Stimulated activated CD4-positive, alpha-beta T cell treated with anti-CD3 and anti-CD28 coated beads, Interleukin-15, amount 100 ng/mL, for 24 hours (primary cell): ENCODE results near the gene C10orf62.
"Not testable (repeated sequence)": the region's sequence is repeated elsewhere in the genome, so short reads cannot be mapped to it uniquely, and the experiment has no call there.

Source experiments
- DNase-seq: peaks from one replicate; pipeline ENCODE4 v3.0.0-alpha.2; 2020

Gene C10orf62, protein sequence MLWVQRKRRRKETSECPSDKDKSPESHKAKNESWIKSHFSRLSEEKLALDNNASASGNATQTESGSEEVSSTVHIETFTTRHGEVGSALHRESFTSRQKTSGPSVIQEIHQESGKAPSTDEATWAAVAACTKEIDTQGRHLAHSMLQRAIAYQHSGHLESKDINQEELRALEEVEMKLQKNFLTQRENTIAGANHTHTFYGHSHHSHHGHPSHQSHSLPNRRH

DNA sequence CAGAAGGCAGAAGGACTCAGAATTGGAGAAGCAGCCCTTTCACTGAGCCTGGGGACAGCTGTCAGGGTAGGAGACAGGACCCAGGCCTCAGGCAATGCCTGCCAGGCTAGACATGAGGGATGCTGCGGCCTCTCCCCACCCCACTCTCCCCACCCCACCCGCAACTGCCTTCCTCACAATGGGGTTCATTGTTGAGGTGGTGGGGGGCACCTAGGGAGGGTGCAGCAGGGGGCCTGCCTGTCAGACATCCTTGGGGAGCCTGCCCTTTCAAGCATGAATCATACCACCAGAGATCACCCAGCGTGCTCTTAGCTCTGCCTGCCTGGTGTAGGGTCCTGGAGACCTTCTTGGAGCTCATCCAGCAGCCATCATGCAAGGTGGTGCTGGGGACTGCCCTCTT is at the start of gene C10orf62:
TSS of gene C10orf62 (plus strand) at position 243 of the 400 bp plus-strand sequence. CDS start 177 bp downstream, outside the sequence.
- DNase-seq = no peak

DNA sequence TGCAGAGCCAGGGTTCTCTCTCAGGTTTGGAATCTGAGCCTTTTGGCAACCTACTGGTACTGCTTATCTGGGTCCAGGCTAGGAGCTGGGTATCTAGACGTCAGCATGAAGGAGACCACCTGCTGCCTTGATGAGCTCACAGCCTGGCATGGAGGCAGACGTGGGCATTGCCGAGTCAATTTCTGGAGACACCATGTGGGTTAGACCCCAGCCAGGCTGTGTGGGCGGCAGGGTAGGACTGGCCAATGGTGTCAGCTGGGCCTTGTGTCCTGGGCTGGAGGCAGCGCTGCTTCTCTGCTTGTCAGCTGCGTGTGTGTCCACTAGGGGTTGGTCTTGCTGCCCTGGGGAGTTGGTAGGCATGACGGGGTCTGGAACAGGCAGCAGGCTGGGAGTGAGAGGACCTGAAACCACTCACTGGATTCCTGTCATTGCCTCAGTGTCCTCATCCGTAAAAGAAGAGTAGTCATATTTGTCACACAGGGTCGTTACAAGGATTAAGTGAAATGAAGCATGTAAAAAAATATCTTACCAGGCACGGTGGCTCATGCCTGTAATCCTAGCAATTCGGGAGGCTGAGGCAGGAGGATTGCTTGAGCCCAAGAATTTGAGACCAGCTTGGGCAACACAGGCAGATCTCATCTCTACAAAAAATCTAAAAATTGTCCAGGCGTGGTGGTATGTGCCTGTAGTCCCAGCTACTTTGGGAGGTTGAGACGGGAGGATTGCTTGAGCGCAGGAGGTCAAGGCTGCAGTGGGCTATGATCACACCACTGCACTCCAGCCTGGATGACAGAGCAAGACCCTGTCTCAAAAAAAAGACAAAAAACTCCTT is 48.6 kb upstream of the C10orf62 start:
- no peak for DNase-seq

DNA sequence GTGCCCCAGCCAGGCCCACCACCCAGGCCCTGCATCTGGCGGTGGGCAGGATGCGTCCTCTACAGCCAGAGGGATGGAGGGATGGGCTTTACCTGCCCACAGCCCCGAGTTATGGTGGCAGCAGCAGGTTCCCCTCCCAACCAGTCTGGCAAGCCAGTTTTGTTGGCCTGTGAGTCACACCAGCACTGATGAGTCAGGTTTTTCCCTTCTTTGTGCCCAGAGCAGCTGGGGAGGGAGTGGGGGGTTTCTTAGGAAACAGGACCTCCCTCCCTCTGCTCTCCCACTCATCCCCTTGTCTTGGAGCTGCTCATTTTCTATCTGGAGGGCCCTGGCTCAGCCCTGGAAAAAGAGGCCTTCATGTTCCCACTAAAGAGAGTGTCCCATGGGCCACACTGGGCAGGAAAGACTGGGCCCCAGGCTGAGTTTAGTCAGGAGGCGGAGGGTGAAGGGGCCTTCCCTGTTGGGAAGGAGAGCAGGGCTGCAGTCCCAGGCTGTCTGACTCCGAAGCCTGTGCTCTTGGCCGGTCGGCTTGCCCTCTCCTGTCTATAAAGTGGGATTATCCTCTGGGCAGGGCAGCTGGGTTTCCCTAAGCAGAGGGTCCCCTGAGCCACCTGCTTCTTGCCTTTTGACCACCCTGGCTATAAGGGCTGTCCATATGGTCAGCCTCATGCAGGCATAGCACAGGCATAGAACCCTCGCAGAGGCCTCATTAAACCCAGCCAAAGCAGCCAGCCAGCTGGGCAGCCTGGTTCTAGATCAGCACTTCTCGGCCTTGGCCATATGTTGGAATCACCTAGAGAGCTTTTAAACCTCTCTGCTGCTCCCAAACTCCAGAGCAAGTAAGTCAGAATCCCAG is 47.1 kb upstream of the C10orf62 start:
- DNase-seq = peak; percentile 72

DNA sequence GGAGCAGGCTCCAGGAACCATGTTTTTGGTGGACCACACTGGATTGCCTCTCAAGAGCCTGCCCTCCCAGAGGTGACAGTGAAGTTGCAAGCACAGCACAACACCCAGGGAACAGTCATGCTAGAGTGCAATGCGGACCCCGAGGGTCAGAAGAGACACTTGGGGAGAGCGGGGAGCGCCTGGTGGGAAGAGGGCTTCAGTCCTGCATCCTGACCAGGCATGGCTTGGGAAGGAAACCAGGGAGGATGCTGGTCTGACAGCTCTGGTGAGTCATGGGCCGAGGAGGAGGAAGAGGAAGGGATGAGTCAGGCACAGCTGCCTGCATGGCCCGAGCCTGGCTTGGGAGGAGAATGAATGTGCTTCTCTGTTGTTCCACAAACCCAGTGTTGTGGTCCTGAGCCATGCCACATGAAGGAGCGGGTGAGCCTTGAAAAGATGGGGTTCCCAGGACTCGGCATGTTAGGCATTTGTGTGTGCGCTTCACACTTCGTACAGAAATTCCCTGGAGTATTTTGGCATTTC is 46.4 kb upstream of the C10orf62 start:
- peak; percentile 84 for DNase-seq

DNA sequence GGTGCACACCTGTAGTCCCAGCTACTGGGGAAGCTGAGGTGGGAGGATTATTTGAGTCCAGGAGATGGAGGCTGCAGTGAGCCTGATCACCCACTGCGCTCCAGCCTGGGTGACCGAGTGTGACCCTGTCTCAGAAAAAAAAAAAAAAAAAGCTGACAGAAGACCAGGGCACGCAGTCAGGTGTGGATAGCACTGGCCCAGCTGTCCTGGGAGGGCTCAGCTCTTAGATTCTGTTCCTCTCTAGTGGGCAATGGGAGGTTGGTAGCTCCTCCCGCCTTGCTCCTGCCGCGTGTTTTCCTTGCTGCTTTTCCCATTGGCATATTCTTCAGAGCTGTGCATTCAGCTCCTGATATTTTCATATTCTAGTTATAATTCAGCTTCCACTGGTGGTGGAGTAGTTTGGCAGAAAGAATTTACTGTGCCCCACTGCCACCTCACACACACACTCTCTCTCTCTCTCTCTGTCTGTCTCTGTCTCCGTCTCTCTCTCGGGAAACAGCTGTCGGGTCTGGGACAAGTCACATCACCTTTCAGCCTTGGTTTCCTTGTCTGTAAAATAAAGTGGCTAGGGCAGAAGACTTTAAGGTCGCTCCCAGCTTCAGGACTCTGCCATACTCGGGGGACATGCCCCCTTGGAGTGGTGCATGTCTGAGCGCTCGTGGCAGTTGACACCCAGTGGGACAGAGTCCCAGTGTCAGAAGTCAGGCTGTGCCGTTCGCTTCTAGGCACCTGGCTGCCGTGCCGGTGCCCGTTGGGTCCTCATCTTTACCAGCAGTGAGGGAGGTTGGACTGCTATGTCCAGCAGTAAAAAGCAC is 42.9 kb upstream of the C10orf62 start:
- no peak for DNase-seq

DNA sequence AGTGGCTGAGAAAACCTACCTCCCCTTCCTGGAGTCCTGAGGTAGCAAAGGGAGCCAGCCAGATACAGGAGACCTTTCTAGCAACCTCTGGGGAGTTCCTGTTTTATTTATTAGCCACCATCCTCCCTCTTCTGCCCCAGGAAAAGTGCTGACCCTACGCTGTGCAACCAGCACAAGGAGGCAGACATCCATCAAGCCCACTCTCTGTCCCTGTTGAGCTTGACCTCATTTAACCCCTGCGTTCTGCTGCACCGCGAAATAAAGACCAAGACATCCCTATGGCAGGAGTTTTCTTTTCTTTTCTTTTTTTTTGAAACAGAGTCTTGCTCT is 42.3 kb upstream of the C10orf62 start:
- no peak for DNase-seq

DNA sequence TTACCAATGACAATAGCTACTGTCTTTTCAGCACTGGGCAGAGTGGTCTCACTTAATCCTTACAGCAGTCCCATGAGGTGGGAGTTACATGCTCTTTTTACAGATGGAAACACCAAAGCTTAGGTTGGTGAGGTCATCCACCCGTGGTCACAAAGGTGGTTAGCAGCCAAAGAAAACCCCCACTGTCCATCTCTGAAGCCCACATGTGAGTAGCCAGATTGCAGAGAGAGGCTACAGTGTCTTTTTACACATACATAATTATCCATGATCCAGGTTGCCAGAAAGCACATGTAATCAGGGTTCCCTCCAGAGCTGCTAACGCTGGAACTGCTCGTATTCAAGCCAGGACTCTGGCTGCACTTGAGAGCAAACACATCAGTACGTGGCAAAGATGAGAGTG is 41.6 kb upstream of the C10orf62 start:
- DNase-seq = no peak

DNA sequence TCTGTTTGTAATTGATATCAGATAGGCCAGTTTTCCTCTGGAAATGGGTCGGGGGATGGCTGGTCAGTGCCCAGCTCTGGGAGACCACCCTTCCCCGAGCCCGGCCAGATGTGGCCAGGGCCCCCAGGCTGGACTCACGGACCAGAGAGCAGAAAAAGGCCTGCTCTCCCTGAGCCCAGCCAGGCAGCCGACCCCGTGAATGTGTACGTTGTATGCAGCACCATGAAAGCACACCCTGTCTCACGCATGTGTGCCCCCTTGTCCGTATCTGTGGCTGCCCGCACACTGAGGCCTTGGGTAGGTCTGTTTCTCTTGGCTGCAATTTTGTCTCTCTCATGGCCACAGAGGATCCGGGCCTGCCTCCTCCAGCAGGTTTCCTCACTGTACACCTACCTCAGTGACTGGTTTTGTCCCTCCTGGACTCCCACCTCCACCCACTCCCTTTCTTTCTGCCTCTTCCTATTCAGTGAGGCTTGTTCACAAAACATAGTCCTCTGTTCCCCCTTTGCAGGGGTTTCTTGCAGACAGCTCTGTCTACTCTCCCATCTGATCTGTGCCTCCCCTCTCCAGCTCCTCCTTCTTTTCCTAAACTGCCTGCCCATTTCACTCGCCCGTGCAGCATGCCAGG is 40.6 kb upstream of the C10orf62 start:
- no peak for DNase-seq

DNA sequence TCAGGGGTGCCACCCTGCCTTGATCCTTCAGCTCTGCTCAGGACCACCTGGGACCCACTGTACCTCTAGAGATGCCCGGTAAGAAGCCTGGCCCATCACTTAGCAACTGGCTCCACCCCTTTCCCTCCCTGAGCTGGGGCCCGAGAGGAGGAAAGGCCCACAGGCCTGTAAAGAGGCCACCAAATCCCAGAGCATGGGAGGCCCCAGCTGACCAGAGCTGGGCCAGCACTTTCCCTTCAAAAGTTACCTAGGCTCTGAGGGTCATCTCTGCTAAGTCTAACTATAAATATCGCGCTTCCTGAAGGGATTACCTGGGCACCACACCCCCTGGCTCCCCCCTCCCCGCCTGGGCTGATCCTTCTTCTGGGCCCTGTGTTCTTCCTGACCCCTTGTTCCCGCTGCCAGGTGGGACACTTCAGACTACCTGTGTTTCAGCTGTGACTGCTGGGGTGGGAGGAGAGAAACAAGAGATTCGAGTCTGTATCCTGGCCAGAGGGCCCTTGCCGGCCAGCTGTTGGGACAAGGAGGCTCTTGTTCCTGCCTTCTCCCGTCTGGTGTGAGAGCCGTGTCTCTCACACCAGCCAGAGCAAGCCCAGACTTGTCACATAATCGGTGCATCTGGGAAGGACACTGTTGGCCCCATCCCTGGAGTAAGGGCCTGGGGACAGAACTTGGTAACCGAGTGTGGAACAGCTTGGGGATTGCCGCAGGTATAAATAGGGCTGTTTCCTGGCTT is 39.8 kb upstream of the C10orf62 start:
- DNase-seq = no peak

DNA sequence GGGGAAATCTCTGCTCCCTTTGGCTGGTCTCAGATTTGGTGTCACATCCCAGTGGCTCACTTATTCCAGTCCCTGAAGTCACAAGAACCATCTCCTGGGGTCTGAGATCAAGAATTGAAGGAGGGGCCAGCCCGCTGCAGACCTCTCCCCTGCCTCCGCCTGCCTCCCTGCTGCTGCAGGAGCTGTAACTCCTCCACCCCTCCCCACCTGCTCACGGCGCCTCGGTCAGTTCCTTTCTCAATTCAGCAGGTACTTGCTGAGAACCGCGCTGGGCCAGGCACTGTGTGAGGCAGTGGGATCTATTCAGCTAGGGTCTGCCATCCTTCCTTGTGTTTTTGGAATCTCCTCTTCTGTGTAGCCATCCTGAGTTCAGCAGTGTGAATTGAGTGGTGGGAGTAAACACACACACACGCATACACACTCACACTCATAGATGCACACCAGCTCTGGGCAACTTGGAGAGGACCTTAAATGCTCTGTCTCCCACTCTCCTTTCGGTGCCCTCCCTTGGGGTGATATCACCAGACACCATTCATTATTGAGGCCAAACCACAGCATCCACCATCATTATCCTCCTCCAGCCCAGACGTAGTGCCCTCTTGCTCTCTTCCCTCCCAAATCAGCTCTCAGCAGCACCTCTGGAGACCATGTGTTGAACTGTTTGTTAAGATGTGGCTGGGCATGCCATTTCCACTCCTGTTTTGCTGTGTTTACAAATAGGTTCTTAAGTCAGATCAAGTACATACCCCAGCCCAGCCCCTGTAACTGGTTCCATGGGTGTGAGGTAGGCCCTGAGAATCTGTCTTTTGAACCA is 39.0 kb upstream of the C10orf62 start:
- no peak for DNase-seq

DNA sequence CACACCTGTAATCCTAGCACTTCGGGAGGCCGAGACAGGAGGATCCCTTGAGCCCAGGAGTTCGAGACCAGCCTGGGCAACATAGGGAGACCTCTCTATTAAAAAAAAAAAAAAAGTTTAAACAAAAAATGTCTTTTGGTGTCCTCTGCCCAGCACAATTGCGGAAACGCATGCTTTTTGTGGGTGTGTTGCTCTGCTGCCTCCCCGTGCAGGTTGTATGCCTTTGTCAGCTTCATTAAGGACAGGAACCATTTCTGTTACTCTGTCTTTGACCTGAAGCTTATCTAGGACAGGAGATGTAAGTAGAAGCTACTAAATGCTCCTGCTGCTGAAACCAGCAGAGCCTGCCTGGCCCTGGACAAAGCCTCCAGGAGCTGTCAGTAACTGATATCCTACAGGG is 38.2 kb upstream of the C10orf62 start:
- DNase-seq = no peak

DNA sequence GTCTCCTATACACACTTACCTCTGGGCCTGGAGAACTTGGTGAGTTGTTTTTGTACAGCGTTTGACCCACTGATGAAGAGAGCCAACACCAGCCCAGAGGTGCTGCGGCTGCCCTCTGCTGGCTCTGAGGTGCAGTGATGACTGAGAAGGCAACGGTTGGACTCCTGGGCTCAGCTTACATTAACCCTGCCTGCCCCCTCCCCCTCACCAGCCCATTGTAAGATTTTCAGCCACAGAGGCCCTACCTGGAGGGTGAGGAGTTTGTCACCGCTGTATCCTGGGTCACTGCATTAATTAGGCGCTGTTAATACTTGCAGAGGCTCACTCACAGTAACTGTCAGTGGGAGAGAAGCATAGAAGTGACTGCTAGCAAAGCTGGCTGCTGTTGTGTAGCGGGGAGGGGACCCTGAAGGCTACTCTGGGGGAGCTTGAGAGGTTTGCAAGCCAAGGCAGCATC is 35.9 kb upstream of the C10orf62 start:
- peak; percentile 71 for DNase-seq

DNA sequence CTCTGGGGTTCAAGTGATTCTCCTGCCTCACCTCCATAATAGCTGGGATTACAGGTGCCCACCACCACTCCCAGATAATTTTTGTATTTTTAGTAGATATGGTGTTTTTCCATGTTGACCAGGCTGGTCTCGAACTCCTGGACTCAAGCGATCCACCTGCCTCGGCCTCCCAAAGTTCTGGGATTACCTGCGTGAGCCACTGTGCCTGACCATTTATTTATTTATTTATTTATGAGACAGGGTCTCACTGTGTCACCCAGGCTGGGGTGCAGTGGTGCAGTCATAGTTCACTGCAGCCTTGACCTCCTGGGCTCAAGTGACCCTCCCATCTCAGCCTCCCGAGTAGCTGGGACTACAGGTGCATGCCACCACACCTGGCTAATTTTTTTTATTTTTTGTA is 35.2 kb upstream of the C10orf62 start:
- not testable (repeated sequence) for DNase-seq

DNA sequence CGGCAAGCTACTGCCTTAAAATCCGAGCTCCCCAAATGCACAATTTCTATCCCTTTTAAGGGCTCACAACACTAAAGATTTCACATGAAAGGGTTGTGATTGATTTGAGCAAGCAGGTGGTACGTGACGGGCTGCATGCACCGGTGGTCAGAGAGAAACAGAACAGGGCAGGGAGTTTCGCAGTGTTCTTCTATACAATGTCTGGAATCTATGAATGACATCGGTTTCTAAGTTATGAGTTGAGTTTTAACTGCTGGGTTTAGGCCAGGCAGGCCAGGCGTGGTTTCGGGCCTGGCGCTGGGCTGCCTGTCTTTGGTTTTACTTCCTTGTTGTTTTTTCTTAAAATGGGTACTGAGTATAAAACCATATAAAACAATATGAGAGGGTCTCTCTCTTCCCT is 34.0 kb upstream of the C10orf62 start:
- DNase-seq = not testable (repeated sequence)

DNA sequence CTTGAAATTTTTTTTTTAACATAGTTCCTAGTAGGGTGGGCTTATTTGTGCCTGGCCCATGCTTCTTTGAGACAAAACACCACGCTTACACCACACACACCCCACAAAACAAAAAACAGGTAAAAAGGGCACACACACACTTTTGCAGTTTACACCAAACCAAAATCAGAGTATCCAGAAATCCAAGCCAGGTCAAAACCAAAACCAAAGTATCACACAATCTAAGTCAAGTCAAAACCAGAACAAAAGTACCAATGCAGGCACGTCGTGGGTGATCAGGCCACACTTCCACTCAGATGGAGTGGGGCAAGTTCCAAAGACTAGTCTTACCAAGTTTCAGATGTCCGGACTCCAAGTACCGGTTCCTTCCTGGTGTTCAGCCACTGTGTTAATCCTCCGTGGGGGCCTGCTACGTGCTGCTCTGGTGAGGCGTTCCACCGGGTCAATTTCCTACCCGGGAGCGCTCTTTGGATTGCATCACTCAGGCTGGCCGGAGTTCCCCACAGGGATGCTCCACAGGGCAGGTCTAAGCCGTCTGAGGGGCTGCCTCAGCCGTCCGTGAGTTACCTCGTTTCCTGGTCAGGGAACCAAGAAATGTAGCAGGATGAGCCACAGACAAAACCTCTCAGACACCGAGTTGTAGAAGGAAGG is 28.7 kb upstream of the C10orf62 start:
- not testable (repeated sequence) for DNase-seq

DNA sequence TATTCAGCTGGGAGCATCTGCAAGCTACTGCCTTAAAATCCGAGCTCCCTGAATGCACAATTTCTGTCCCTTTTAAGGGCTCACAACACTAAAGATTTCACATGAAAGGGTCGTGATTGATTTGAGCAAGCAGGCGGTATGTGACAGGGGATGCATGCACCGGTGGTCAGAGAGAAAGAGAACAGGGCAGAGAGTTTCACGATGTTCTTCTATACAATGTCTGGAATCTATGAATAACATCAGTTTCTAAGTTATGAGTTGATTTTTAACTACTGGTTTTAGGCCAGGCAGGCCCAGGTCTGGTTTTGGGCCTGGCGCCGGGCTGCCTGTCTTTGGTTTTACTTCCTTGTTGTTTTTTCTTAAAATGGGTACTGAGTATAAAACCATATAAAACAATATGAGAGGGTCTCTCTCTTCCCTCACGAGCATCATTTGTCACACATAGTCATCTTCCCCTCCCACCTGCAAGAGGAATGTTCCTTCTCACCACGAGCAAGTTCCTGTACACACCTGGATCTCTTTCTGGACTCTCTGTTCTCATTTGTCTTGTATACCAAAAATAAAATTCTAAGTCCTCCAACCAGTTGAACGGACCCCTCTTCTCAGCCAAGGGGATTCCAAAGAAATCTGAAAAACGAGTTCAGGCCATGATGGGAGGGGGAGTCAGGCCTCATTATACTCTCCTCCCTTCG is 28.0 kb upstream of the C10orf62 start:
- DNase-seq = not testable (repeated sequence)

DNA sequence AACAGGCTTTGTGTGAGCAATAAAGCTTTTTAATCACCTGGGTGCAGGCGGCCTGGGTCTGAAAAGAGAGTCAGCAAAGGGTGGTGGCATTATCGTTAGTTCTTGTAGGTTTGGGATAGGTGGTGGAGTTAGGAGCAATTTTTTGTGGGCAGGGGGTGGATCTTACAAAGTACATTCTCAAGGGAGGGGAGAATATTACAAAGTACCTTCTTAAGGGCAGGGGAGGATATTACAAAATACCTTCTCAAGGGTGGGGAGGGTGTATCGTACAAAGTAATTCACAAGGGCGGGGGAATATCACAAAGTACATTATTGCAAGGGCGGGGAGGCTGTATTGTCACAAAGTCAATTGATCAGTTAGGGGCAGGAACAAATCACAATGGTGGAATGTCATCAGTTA is 27.2 kb upstream of the C10orf62 start:
- not testable (repeated sequence) for DNase-seq

DNA sequence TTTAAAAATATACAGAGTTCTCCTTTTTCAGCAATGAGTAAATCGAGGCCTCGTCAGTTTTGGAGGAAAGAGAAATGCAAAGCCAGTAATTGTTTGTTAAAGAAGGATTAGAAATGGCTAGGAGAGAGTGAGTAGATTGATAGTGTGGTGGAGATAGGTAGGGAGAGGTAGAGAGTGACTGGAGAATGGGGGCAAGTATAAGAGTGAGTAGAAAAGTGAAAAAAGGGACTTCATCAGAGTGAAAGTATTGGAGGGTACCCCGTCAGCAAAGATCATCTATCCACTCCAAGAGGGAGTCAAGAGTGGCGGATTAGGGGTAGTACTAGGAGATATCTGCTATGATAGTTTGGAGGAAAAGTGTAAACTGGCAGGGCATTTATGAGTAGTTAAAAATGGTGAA is 26.2 kb upstream of the C10orf62 start:
- no peak for DNase-seq

DNA sequence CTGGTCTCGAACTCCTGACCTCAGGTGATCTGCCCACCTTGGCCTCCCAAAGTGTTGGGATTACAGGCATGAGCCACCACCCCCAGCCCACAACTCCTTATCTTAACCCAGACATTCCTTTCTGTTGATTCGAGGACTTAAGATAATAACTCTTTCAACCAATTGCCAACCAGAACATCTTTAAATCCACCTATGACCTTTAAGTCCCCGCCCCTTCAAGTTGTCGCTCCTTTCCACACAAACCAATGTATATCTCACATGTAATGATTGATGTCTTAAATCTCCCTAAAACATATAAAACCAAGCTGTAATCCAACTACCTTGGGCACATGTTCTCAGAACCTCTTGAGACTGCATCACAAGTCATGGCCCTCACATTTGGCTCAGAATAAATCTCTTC is 24.7 kb upstream of the C10orf62 start:
- DNase-seq = no peak
